ENCODE data around the gene RUNX2. TPM values are rescaled to one million over a fixed set of nuclear protein-coding genes. Genes with fewer than 3 reads are reported as not detected.
A peak's percentile ranks its signal among the peaks of the same experiment; 100 is the strongest.

Gene RUNX2
- total RNA-seq, 2 experiments from 2014 or later = 2.7 to 3.0 TPM

DNA sequence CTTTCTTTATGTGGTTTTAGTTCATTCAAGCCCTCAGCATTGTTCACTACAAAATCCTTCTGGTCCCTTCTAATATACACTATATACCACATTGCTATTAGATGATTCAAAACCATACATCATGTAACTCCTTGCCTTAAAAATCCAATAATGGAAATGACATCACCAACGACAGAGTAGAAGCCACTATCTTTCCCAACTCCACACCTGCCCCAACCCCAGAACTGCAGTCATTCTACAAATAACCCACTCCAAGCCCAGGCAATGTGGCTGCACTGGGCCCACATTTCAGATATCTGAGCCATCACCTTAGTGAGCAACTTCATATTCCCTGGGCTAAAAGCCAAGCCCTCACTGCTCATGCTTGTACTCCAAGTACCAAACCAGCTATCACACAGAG, 22.6 kb upstream of the RUNX2 start:
- DNase-seq (no peak), ATAC-seq (no peak)
- ChIA-PET POLR2A (no interaction called here), CTCF (no interaction called here)
- Mint-ChIP-seq H3K27me3 (ENCODE audit: low read depth) (no peaks in the 10 kb centered on the region), H3K36me3 (ENCODE audit: low read depth) (peaks cover 44% of the 10 kb centered on the region), H3K27ac (no peak overlapping the region), H3K4me1 (ENCODE audit: low read depth) (peaks cover 30% of the 10 kb centered on the region), H3K9me3 (ENCODE audit: insufficient read depth) (peaks cover 23% of the 10 kb centered on the region), H3K4me3 (no peak overlapping the region)

DNA sequence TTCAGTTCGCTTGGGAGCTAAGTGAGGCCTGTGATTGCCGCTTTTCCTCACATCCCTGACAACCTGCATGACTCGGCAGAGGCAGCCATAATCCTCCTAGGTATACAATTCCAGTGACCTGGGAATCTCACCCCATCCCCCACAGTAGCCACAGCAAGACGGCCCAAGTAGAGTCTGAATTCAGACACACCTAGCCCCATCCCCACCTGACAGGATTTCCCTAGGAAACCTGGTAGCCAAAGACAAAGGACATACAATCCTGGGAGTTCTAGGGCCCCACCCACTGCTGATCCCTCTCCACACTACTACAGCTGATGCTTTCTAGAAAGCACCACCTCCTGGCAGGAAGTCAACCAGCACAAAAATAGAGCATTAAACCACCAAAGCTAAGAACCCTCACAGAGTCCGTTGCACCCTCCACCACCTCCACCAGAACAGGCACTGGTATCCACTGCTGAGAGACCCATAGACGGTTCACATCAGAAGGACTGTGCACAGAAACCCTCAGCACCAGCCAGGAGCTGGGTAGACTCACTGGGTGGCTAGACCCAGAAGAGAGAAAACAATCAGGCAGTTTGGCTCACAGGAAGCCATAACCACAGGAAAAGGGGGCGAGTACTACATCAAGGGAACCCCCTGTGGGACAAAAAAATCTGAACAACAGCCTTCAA, 17.9 kb upstream of the RUNX2 start:
- H3K27ac Mint-ChIP-seq = peak overlapping the region; percentile 94
- peaks cover 61% of the 10 kb centered on the region for H3K36me3 Mint-ChIP-seq (ENCODE audit: low read depth)
- peak overlapping the region; percentile 44 for H3K4me3 Mint-ChIP-seq
- peaks cover 48% of the 10 kb centered on the region for H3K4me1 Mint-ChIP-seq (ENCODE audit: low read depth)
- DNase-seq (peak; percentile 65), ATAC-seq (peak; percentile 82)
- POLR2A ChIA-PET = interaction anchor here (0.9 to 1.6 kb wide), 4 partner anchors 11 to 110 kb away, joined by 3 to 6 read pairs (median 4); partner anchors contain the start of gene RUNX2
- CTCF ChIA-PET = interaction anchor here (0.8 to 2.9 kb wide), 11 partner anchors 9 to 655 kb away, joined by 3 to 10 read pairs (median 5); partner anchors contain the start of gene SUPT3H
- H3K27me3 Mint-ChIP-seq (ENCODE audit: low read depth) = no peaks in the 10 kb centered on the region
- peaks cover 30% of the 10 kb centered on the region for H3K9me3 Mint-ChIP-seq (ENCODE audit: insufficient read depth)

DNA sequence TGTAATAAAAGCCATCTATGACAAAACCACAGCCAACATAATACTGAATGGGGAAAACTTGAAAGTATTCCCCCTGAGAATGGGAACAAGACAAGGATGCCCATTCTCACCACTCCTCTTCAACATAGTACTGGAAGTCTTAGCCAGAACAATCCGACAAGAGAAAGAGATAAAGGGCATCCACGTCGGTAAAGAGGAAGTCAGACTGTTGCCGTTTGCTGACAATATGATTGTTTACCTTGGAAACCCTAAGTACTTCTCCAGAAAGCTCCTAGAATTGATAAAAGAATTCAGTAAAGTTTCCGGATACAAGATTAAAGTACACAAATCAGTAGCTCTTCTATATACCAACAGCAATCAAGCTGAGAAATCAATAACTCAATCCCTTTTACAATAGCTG, 14.0 kb upstream of the RUNX2 start:
- Mint-ChIP-seq H3K9me3 (ENCODE audit: insufficient read depth) (peaks cover 19% of the 10 kb centered on the region), H3K27ac (no peak overlapping the region), H3K36me3 (ENCODE audit: low read depth) (peaks cover 38% of the 10 kb centered on the region), H3K4me3 (no peak overlapping the region), H3K4me1 (ENCODE audit: low read depth) (peaks cover 39% of the 10 kb centered on the region), H3K27me3 (ENCODE audit: low read depth) (no peaks in the 10 kb centered on the region)
- ATAC-seq (no peak), DNase-seq (no peak)
- CTCF ChIA-PET = no interaction called here
- POLR2A ChIA-PET = no interaction called here

DNA sequence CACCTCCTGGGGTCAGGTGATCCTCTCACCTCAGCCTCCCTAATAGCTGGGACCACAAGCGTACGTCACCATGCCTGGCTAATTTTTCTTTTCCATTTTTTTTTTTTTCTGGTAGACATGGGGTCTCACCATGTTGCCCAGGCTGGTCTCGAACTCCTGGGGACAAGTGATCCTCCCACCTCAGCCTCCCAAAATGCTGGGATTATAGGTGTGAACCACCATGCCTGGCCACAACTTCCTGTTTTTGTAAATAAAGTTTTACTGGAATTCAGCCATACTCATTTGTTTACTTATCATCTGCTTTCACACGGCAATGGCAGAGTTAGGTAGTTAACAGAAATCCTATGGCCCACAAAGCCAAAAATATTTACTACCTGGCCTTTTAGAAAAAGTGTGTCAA, 7.8 kb upstream of the RUNX2 start:
- ChIA-PET CTCF (interaction anchor here (1.2 kb wide), 1 partner anchor 10 kb away, joined by 3 read pairs; no protein-coding TSS in a partner anchor), POLR2A (interaction anchor here (1.7 kb wide), 1 partner anchor 10 kb away, joined by 6 read pairs; no protein-coding TSS in a partner anchor)
- Mint-ChIP-seq H3K36me3 (ENCODE audit: low read depth) (peaks cover 2% of the 10 kb centered on the region), H3K27ac (no peak overlapping the region), H3K4me3 (no peak overlapping the region), H3K27me3 (ENCODE audit: low read depth) (no peaks in the 10 kb centered on the region), H3K9me3 (ENCODE audit: insufficient read depth) (no peaks in the 10 kb centered on the region), H3K4me1 (ENCODE audit: low read depth) (peaks cover 27% of the 10 kb centered on the region)
- ATAC-seq (no peak), DNase-seq (no peak)

DNA sequence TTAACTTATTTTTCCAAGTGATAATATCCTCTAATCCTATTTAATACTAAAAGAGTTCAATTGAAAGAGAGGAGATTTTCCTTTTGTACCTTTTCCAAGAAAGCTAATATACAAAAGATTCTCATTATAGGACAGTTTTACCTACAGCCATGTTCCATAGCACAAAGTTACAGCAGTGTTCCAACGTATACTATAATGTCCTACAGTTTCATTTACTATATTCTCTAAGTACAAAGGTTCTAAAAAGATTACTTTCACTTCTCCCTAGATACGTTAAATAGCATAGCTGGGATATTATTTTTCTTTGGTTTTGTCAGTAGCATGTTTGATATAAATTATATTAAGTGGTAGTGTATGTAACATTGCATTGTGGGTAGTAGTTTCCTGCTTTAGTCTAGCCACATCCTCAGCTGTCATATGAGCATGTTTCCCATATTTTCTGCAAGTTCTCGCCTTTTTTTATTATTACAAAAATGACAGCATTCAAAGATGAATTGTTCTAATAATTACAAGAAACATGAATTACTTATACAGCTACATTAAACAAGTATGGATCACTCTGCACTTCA, 4.4 kb upstream of the RUNX2 start:
- CTCF ChIA-PET = no interaction called here

DNA sequence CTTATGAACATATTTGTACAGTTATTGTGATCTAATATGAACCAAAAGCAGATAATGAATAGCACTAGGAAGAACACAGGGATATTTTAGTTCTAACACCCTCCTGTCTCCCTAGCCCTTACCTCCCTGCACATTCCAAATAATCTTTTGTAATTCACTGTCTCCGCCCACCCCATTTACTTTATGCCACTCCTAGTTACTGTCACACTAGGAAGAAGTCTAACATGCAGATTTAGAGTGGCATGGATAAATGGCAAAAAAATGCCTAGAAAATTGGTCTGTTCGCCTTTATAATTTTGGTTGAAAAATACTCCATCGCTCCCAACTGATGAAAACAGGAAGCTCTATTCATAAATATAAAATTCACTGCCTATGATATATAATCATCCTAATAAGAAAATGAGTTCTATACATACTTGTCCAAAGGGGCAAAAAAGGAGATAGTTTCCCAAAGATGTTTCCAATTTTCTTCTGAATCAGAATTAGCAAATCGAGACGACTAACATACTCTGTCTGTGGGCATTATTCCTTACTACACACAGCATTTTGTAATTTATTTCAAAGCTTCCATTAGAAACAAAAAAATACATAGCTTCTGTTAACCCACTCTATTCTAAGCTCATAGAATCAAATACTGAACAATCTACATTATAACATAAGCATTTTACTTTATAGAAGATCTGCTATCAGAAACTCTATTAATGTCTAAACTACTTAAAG, 1.3 kb upstream of the RUNX2 start:
- DNase-seq = no peak
- no peak overlapping the region for H3K27ac Mint-ChIP-seq
- H3K27me3 Mint-ChIP-seq (ENCODE audit: low read depth) = no peaks in the 10 kb centered on the region
- ChIA-PET CTCF (interaction anchor here (2.4 kb wide), 1 partner anchor 49 kb away, joined by 8 read pairs; no protein-coding TSS in a partner anchor), POLR2A (no interaction called here)
- no peak overlapping the region for H3K4me3 Mint-ChIP-seq
- no peaks in the 10 kb centered on the region for H3K9me3 Mint-ChIP-seq (ENCODE audit: insufficient read depth)
- peaks cover 56% of the 10 kb centered on the region for H3K4me1 Mint-ChIP-seq (ENCODE audit: low read depth)
- no peak for ATAC-seq
- no peaks in the 10 kb centered on the region for H3K36me3 Mint-ChIP-seq (ENCODE audit: low read depth)

More for the DNA sequence above, 4.4 kb upstream of the RUNX2 start:
- DNase-seq (no peak), ATAC-seq (peak; percentile 39)
- peak overlapping the region; percentile 52 for H3K27ac Mint-ChIP-seq
- POLR2A ChIA-PET = interaction anchor here (1.2 kb wide), 1 partner anchor 15 kb away, joined by 3 read pairs; no protein-coding TSS in a partner anchor
- no peaks in the 10 kb centered on the region for H3K27me3 Mint-ChIP-seq (ENCODE audit: low read depth)
- H3K36me3 Mint-ChIP-seq (ENCODE audit: low read depth) = no peaks in the 10 kb centered on the region
- H3K9me3 Mint-ChIP-seq (ENCODE audit: insufficient read depth) = no peaks in the 10 kb centered on the region
- peak overlapping the region; percentile 24 for H3K4me3 Mint-ChIP-seq
- peaks cover 49% of the 10 kb centered on the region for H3K4me1 Mint-ChIP-seq (ENCODE audit: low read depth)

DNA sequence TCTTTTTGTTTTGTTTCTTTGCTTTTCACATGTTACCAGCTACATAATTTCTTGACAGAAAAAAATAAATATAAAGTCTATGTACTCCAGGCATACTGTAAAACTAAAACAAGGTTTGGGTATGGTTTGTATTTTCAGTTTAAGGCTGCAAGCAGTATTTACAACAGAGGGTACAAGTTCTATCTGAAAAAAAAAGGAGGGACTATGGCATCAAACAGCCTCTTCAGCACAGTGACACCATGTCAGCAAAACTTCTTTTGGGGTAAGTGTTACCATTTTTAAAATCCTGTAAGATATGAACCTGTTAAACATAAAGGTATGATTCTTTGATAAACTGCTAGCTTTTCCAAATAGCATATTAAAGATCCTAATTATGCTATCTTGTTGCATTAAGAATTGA, 393 bp downstream of the RUNX2 start:
- POLR2A ChIA-PET = interaction anchor here (1.0 to 2.1 kb wide), 2 partner anchors 19 to 50 kb away, joined by 5 to 6 read pairs; partner anchors contain the start of gene SUPT3H
- ATAC-seq (peak; percentile 29), DNase-seq (no peak)
- H3K9me3 Mint-ChIP-seq (ENCODE audit: insufficient read depth) = no peaks in the 10 kb centered on the region
- H3K27ac Mint-ChIP-seq = peak overlapping the region; percentile 76
- peaks cover 2% of the 10 kb centered on the region for H3K36me3 Mint-ChIP-seq (ENCODE audit: low read depth)
- CTCF ChIA-PET = interaction anchor here (1.2 to 2.4 kb wide), 3 partner anchors 9 to 48 kb away, joined by 3 to 8 read pairs (median 6); no protein-coding TSS in a partner anchor
- H3K27me3 Mint-ChIP-seq (ENCODE audit: low read depth) = no peaks in the 10 kb centered on the region
- peak overlapping the region; percentile 69 for H3K4me3 Mint-ChIP-seq
- H3K4me1 Mint-ChIP-seq (ENCODE audit: low read depth) = peaks cover 45% of the 10 kb centered on the region

DNA sequence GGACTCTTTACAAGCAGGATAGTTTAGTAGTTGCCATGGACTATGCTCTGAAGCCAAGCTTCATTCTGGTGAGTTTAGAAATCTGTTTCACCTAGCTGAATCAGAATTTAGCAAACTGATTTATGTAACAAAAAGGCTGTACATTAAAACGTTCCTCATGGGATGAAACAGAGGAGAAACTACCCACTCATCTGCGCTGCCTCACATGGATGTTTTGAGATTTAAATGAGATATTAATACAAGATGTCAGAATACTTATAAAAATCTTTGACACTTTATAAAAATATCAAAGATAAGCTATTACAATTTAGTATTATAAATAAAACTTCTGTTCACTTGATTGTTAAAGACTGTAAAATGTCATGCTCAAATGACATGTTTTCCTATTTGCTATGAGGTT, 16.8 kb downstream of the RUNX2 start:
- CTCF ChIA-PET = interaction anchor here (1.2 kb wide), 1 partner anchor 714 kb away, joined by 3 read pairs; no protein-coding TSS in a partner anchor

DNA sequence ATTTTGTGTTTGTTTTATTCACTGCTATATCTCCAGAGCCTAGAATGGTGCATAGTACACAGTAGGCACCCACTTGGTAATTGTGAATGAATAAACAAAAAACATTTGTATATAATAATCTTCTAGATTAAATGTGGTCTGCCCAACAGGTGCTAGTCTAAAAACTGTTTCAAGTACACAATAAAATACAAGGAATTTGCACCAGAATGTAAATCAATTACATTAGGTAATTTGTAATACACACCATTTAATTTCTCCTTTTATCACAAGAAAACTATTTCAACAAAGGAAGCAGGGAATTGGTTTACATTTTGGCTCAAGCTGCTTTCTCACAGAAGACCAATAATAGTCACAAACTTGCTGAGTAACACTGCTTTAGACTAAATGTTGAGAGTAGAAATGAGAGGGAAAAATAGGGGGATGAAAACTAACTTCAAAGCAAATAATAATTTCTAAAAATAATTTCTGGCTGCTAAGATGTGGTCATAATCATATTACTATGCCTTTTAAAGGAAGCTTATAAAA, 22.1 kb downstream of the RUNX2 start:
- Mint-ChIP-seq H3K36me3 (ENCODE audit: low read depth) (peaks cover 15% of the 10 kb centered on the region), H3K4me3 (no peak overlapping the region), H3K27me3 (ENCODE audit: low read depth) (no peaks in the 10 kb centered on the region), H3K27ac (no peak overlapping the region), H3K4me1 (ENCODE audit: low read depth) (peaks cover 3% of the 10 kb centered on the region), H3K9me3 (ENCODE audit: insufficient read depth) (peaks cover 9% of the 10 kb centered on the region)
- ChIA-PET CTCF (no interaction called here), POLR2A (no interaction called here)
- ATAC-seq (no peak), DNase-seq (no peak)

More for the DNA sequence above, 16.8 kb downstream of the RUNX2 start:
- no peak overlapping the region for H3K27ac Mint-ChIP-seq
- DNase-seq (no peak), ATAC-seq (no peak)
- peaks cover 3% of the 10 kb centered on the region for H3K9me3 Mint-ChIP-seq (ENCODE audit: insufficient read depth)
- POLR2A ChIA-PET = no interaction called here
- H3K36me3 Mint-ChIP-seq (ENCODE audit: low read depth) = peaks cover 4% of the 10 kb centered on the region
- H3K27me3 Mint-ChIP-seq (ENCODE audit: low read depth) = no peaks in the 10 kb centered on the region
- H3K4me3 Mint-ChIP-seq = no peak overlapping the region
- H3K4me1 Mint-ChIP-seq (ENCODE audit: low read depth) = no peaks in the 10 kb centered on the region

DNA sequence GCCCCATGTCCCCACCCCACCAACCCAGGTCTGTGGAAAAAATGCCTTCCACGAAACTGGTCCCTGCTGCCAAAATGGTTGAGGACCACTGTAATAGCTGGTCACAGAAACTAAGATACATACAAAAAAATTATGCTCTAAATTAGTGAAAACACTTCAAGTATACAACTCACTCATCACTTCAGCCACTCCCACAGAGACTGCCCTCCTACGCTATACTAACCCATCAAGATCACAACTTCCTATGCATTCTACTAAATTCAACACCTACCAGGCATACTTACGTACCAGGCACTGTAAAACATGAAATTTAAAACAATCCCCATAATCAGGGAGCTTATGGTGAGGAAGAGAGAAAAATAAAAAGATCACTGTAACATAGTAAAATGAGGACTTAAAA, 22.9 kb downstream of the RUNX2 start:
- DNase-seq = no peak
- ChIA-PET CTCF (no interaction called here), POLR2A (interaction anchor here (0.6 kb wide), 2 partner anchors 36 to 165 kb away, joined by 3 to 4 read pairs; no protein-coding TSS in a partner anchor)
- ATAC-seq = no peak
- Mint-ChIP-seq H3K4me3 (no peak overlapping the region), H3K27me3 (ENCODE audit: low read depth) (no peaks in the 10 kb centered on the region), H3K36me3 (ENCODE audit: low read depth) (peaks cover 15% of the 10 kb centered on the region), H3K9me3 (ENCODE audit: insufficient read depth) (peaks cover 9% of the 10 kb centered on the region), H3K27ac (no peak overlapping the region), H3K4me1 (ENCODE audit: low read depth) (peaks cover 3% of the 10 kb centered on the region)

DNA sequence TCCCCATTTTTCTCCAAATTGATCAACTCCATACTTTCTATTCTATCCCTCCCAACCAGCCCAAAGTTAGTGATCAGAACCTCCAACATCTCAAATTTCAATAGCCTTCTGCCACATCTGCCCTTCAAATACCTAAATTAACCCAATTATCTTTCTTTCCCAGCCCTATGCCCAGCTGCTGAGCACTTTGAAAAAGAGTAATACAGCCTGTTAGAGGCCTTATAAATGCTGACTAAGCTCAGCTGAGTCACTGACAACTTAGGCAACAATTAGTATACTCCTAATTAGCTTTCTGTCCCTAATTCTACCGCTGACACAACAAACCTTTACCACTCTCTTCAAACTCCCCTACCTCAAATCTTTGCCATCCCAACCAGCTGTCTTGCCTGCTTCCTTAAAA, 23.5 kb downstream of the RUNX2 start:
- Mint-ChIP-seq H3K27ac (no peak overlapping the region), H3K27me3 (ENCODE audit: low read depth) (no peaks in the 10 kb centered on the region), H3K4me1 (ENCODE audit: low read depth) (peaks cover 3% of the 10 kb centered on the region), H3K9me3 (ENCODE audit: insufficient read depth) (peaks cover 9% of the 10 kb centered on the region), H3K36me3 (ENCODE audit: low read depth) (peaks cover 15% of the 10 kb centered on the region), H3K4me3 (no peak overlapping the region)
- CTCF ChIA-PET = no interaction called here
- no peak for ATAC-seq
- no peak for DNase-seq
- POLR2A ChIA-PET = interaction anchor here (0.6 kb wide), 2 partner anchors 36 to 166 kb away, joined by 3 to 4 read pairs; no protein-coding TSS in a partner anchor

All from activated CD8-positive, alpha-beta T cell treated with anti-CD3 and anti-CD28 coated beads, Interleukin-2, amount 10 ng/mL, durations not matched to agents 7 days and 5 days (primary cell).